Hepatocyte (in vitro differentiated cells): ENCODE results near the gene USP48.

ENCODE experiments used
- EZH2 ChIP-seq: fragments of 200-600 bp; sonication (generic); IDR thresholded peaks from 2 replicates; pipeline ENCODE4 v1.6.1; 2016; ENCODE audit warnings: antibody characterized with exemption, mild to moderate bottlenecking, borderline replicate concordance
- EZH2phosphoT487 ChIP-seq: fragments of 200-600 bp; sonication (generic); IDR thresholded peaks from one replicate; pipeline ENCODE4 v1.6.1; 2018; ENCODE audit warnings: antibody characterized with exemption, mild to moderate bottlenecking, low read depth, moderate library complexity; ENCODE audit not compliant: unreplicated experiment, severe bottlenecking
- TF ChIP-seq, protein P1 (sequence below): fragments of 200-600 bp; sonication (generic); IDR thresholded peaks from 2 replicates; pipeline ENCODE4 v1.5.1; 2016; ENCODE audit warnings: antibody characterized with exemption, mild to moderate bottlenecking; ENCODE audit not compliant: poor library complexity

- TF ChIP-seq, protein P1, sequence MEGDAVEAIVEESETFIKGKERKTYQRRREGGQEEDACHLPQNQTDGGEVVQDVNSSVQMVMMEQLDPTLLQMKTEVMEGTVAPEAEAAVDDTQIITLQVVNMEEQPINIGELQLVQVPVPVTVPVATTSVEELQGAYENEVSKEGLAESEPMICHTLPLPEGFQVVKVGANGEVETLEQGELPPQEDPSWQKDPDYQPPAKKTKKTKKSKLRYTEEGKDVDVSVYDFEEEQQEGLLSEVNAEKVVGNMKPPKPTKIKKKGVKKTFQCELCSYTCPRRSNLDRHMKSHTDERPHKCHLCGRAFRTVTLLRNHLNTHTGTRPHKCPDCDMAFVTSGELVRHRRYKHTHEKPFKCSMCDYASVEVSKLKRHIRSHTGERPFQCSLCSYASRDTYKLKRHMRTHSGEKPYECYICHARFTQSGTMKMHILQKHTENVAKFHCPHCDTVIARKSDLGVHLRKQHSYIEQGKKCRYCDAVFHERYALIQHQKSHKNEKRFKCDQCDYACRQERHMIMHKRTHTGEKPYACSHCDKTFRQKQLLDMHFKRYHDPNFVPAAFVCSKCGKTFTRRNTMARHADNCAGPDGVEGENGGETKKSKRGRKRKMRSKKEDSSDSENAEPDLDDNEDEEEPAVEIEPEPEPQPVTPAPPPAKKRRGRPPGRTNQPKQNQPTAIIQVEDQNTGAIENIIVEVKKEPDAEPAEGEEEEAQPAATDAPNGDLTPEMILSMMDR = no peak
- TF ChIP-seq EZH2 (no peak), EZH2phosphoT487 (no peak)
These were observed 91.2 kb downstream of the USP48 start for GRCh38 chr1:21691739-21692138.
